ENCODE measurements around the gene LILRB3. TPM values are rescaled to one million over a fixed set of nuclear protein-coding genes. Genes with fewer than 3 reads are reported as not detected.
"Not testable (repeated sequence)": the region's sequence is repeated elsewhere in the genome, so short reads cannot be mapped to it uniquely, and the experiment has no call there.

The LILRB3 gene
- total RNA-seq (10 to 100 TPM in 2 of 9 donors, 1 to 10 TPM in 6, under 1 TPM in 1; 0.54 to 31.4 (median 3.8) TPM), polyA plus RNA-seq (1 to 10 TPM; 1.3 to 3.7 TPM)
- long read RNA-seq, donor 1, partial matches to known transcripts: 1 of 1 reads
- long read RNA-seq, donor 1, other reads (novel, unspliced or antisense): 0 of 1 reads
- long read RNA-seq, donor 2: 0 reads
- long read RNA-seq, donor 3, partial matches to known transcripts: 0 of 3 reads
- long read RNA-seq, donor 3, other reads (novel, unspliced or antisense): 3 of 3 reads

GRCh38 chr19:54222474-54223276 lies at the start of gene LILRB3:
LILRB3 (minus strand) TSS chr19:54223007; CDS start chr19:54222976, 31 bp downstream.
- Histone ChIP-seq H3K4me3 (peak within 1 kb of the TSS in 5 of 12 donors; percentile 20 to 58 (median 32)), H3K27ac (peak within 1 kb of the TSS in 1 of 12 donors; percentile 81), H3K27me3 (peaks cover 0 to 20% (median 3%) of the 10 kb centered on the region in 9 donors), H3K36me3 (peaks cover 0 to 17% (median 0%) of the 10 kb centered on the region in 9 donors)
- DNase-seq (peak in 4 of 5 donors; percentile 29 to 63 (median 41)), ATAC-seq (peak; percentile 56 to 85 (median 77))
- intact Hi-C loops (cut with DNase I): loop anchor here in 3 of 10 donors (2.0 kb wide), 2 partner anchors 16 to 24 kb away; no protein-coding TSS in a partner anchor
- WGBS, 4 donors: 45 to 62% (median 56%) methylated on average over 15 to 16 of the region's 16 CpGs
- TF ChIP-seq POLR2A (IDR thresholded peaks at IDR 0.05): peak in 1 of 2 donors; percentile 10
- not testable (repeated sequence) for H3K9me3 ChIP-seq, H3K4me1 ChIP-seq

- H3K36me3 ChIP-seq; H3K9me3 ChIP-seq; intact Hi-C loops (cut with DNase I); H3K4me3 ChIP-seq; H3K4me1 ChIP-seq; DNase-seq: not testable (repeated sequence)
- ATAC-seq: peak in 1 of 4 donors; percentile 26
- 53 to 68% (median 61%) methylated on average over 5 of the region's 5 CpGs for WGBS, 4 donors
- Histone ChIP-seq H3K27me3 (peaks cover 0 to 15% (median 0%) of the 10 kb centered on the region in 9 donors), H3K27ac (peak overlapping the region in 1 of 12 donors; percentile 87)
These were observed 49.4 kb upstream of the LILRB3 start for GRCh38 chr19:54272181-54272580.

GRCh38 chr19:54271587-54271986 lies 48.8 kb upstream of the LILRB3 start:
- peak overlapping the region in 2 of 12 donors; percentile 13 to 87 for H3K27ac ChIP-seq

GRCh38 chr19:54271106-54271505 lies 48.3 kb upstream of the LILRB3 start:
- H3K9me3 ChIP-seq: no peaks in the 10 kb centered on the region
- peak overlapping the region in 2 of 12 donors; percentile 13 to 87 for H3K27ac ChIP-seq
- DNase-seq: peak in 3 of 5 donors; percentile 43 to 67 (median 54)
- intact Hi-C loops (cut with DNase I): no loop called here
- no peaks in the 10 kb centered on the region for H3K4me1 ChIP-seq
- H3K36me3 ChIP-seq: no peaks in the 10 kb centered on the region
- 69 to 75% (median 72%) methylated on average over 8 of the region's 8 CpGs for WGBS, 4 donors
- TF ChIP-seq CTCF (IDR thresholded peaks at IDR 0.05): no peak
- TF ChIP-seq POLR2A (IDR thresholded peaks at IDR 0.05): no peak
- peak overlapping the region in 1 of 12 donors; percentile 35 for H3K4me3 ChIP-seq
- peak; percentile 42 to 81 (median 68) for ATAC-seq
- peaks cover 0 to 7% (median 0%) of the 10 kb centered on the region in 9 donors for H3K27me3 ChIP-seq

More at GRCh38 chr19:54271587-54271986, 48.8 kb upstream of the LILRB3 start:
- H3K27me3 ChIP-seq; H3K9me3 ChIP-seq; intact Hi-C loops (cut with DNase I); H3K4me1 ChIP-seq; H3K36me3 ChIP-seq: not testable (repeated sequence)
- peak in 3 of 4 donors; percentile 46 to 74 (median 55) for ATAC-seq
- peak overlapping the region in 1 of 12 donors; percentile 35 for H3K4me3 ChIP-seq
- DNase-seq: peak in 1 of 5 donors; percentile 58
- 41 to 70% (median 63%) methylated on average over 4 of the region's 4 CpGs for WGBS, 4 donors

GRCh38 chr19:54268936-54269335 lies 46.1 kb upstream of the LILRB3 start:
- 56 to 65% (median 58%) methylated on average over 2 of the region's 2 CpGs for WGBS, 4 donors

More at GRCh38 chr19:54268936-54269335, 46.1 kb upstream of the LILRB3 start:
- Histone ChIP-seq H3K27me3 (peaks cover 0 to under 1% (median 0%) of the 10 kb centered on the region in 9 donors), H3K36me3 (no peaks in the 10 kb centered on the region), H3K9me3 (no peaks in the 10 kb centered on the region), H3K4me3 (no peak overlapping the region), H3K27ac (no peak overlapping the region), H3K4me1 (no peaks in the 10 kb centered on the region)
- TF ChIP-seq CTCF (IDR thresholded peaks at IDR 0.05): no peak
- no peak for TF ChIP-seq POLR2A (IDR thresholded peaks at IDR 0.05)
- intact Hi-C loops (cut with DNase I): no loop called here
- no peak for DNase-seq
- ATAC-seq: no peak

All from heart left ventricle (tissue), 16 donors.